ENCODE measurements around the gene TSPAN16.

The TSPAN16 gene

DNA sequence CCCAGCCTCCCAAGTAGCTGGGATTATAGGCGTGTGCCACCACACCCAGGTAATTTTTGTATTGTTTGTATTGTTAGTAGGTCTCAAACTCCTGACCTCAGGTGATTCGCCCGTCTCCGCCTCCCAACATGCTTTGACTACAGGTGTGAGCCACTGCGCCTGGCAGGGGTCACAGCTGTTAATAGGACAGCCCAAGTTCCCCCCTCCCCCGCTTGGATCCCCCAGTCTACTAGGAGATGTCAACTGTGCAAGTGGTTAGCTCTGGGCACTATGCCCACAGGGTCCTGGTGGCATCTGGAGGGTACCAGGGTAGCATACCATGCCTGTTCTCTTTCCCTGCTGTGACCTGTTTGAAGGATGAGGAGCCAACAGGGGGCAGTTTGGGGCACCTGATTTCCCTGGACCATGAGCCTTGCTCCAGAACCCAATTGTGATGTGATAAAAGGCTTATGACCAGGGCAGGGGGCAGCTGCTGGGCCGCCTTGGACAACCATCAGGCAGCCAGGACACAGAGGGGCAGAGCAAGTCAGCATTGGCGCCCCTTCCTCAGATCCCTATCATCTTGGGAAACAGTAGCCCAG lies at the start of gene TSPAN16:
TSS of gene TSPAN16 (plus strand) at position 496 of the 581 bp plus-strand sequence. CDS start 138 bp downstream, outside the sequence.
- no peak for DNase-seq

DNA sequence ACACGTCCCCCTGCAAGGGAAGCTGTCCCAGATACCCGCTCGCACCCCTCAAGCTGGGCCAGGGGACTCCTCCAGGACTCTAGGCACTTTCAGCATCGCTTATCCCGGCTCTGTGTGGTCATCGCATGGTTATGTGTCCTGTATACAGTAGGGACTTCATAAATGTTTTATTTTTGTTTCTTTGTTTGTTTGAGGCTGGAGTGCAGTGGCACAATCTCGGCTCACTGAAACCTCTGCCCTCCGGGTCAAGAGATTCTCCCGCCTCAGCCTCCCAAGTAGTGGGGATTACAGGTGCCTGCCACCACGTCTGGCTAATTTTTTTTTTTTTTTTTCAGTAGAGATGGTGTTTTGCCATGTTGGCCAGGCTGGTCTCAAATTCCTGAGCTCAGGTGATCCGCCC lies 49.0 kb upstream of the TSPAN16 start:
- no peak for DNase-seq

GRCh38 chr19:11247391-11247790 lies 48.6 kb upstream of the TSPAN16 start:
- no peak for DNase-seq

GRCh38 chr19:11247934-11248333 lies 48.0 kb upstream of the TSPAN16 start:
- DNase-seq, result no peak

DNA sequence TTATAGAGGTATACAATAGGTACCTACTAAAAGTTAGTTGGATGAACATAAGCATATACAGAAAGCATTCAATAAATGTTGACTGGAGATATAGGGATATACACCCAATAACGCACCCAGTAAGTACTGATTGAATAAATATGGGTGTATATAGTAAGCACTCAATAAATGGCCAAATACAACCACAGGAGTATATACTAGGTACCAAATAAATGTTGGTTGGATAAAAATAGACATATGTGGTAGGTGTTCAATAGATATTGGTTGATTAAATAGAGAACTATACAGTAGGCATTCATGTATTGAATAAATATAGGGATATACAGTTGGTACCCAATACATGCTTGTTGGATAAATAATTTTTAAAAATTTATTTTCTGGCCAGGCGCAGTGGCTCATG lies 47.1 kb upstream of the TSPAN16 start:
- no peak for DNase-seq

GRCh38 chr19:11251217-11251616 lies 44.7 kb upstream of the TSPAN16 start:
- DNase-seq, result no peak

- no peak for DNase-seq
These were observed 44.2 kb upstream of the TSPAN16 start for GRCh38 chr19:11251650-11252314.

DNA sequence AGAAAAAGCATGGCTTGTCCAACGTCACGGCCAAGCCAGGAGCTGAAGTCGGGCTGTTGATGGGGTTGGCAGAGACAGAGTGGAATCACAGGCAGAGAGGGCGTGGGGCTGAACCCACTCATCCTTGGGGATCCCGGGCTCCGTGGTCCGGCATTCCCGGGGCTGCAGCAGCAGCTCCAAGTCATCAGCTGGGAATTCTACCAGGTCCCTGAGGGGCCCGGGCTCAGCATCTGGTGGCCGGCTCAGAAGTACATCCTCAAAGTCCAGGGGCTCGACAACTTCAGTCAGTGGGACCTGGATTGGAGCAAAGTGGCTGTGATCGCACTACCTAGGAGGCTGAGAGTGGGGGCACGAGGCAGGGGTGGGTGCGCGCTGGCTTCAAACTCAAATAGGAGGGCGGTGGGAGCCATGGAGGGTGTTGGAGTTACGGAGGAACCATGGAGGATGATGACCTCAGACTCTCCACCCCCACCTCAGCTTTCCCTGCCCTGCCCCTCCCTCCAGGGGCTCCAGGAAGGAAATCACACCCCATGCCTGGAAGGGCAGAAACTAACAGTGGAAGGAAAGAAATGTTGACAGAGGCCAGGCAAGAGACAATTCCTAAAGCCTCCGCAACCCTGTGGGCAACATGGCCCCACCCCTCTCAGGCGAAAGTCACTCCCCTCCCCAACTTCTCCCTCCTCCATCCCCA lies 43.1 kb upstream of the TSPAN16 start:
- DNase-seq, result no peak

- no peak for DNase-seq
These were observed 41.3 kb upstream of the TSPAN16 start for GRCh38 chr19:11254666-11255065.

DNA sequence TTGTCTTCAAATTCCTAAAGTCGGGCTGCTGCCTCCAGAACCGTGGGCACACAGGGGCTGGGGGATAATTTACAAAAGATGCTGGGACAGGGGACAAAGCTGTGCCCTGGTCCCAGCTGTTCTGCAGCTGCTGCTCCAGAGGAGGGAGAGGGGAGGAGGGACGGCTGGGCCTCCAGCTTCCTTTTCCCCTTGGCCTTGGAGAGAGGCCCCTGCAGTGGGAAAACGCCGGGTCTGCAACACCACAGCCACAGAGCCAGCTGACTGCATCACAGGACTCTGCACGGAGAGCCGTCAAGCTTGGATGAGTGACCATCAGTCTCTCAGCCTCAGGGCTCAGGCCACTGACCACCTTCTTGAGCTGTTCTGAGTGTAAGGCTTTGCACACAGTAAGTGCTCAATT lies 39.8 kb upstream of the TSPAN16 start:
- DNase-seq, result no peak

- DNase-seq, result no peak
These were observed 38.0 kb upstream of the TSPAN16 start for GRCh38 chr19:11257846-11258380.

DNA sequence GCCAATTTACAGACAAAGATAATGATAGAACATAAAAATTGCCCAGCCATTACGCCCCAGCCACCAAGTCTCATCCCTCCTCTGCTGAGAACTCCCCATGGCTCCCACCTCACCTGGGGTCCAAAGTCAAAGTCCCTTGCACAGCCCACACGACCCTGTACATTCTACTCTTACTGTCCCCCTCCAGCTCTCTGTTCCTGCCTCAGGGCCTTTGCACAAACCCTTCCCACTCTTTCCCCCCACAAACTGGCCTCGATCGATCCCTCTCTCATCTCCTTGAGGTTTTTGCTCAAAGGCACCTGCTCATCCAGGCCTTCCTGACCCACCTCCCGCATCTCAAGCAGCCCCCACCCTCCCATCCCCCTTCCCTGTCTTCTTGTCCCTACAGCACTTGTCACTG lies 35.0 kb upstream of the TSPAN16 start:
- DNase-seq, result no peak

- DNase-seq, result no peak
These were observed 34.5 kb upstream of the TSPAN16 start for GRCh38 chr19:11261431-11261970.

DNA sequence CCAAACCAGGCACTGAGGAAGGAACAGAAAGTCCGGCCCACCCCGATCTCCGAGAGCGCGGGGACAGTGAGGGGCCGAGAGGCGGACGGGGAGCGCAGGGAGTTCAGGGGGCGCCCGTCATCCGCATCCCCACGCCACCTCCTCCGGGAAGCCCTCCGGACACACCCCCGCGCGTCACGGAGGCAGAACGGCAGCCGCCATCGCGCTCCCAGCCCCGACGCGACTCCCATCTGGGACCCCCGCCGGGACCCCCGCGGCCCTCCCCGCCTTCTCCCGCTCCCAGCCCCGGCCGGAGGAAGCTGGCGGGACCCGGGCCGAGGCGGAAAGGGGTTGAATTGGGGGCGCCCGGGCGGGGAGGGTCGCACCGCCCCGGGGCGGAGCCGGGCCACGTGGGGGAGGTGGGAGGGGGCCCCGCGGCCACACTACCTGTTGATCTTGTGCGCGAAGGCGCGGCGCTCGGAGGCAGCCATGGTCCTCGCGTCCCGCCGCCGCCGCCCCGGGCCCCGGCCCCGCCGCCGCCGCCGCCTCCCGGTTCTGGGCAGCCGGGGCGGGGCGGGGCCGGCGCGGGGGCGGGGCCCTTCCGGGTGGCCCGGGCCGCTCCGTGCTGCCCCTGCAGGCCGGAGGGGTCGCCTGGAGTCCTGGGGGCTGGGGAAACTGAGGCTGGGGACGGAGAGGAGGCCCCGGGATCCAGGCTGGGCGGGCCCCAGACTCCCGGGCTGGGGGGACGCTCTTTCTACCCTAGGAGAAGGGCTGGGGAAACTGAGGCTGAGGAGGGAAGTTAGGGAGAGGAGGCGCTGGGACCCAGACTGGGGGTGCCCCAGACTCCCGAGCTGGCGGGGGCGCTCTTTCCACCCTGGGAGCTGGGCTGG lies 33.8 kb upstream of the TSPAN16 start, which contains the start of gene DOCK6:
TSS of gene DOCK6 (minus strand) at position 554 of the 869 bp plus-strand sequence. CDS start at position 470, 84 bp downstream.
- no peak for DNase-seq

DNA sequence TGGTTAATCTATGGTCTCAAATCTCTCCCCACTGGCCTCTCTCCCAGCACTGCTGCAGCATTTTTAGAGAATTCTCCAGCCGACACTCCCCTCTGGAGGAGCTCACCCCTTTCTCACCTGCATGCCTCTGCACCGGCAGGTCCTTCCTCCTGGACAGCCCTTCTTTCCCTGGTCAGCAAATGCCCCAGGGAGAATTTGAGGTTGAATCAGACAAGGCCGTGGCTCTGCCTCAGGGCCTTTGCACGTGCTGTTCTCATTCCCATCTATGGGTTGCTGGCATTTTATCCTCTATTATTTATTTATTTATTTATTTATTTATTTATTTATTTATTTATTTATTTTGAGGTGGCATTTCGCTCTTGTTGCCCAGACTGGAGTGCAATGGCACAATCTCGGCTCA lies 32.2 kb upstream of the TSPAN16 start:
- DNase-seq, result no peak

DNA sequence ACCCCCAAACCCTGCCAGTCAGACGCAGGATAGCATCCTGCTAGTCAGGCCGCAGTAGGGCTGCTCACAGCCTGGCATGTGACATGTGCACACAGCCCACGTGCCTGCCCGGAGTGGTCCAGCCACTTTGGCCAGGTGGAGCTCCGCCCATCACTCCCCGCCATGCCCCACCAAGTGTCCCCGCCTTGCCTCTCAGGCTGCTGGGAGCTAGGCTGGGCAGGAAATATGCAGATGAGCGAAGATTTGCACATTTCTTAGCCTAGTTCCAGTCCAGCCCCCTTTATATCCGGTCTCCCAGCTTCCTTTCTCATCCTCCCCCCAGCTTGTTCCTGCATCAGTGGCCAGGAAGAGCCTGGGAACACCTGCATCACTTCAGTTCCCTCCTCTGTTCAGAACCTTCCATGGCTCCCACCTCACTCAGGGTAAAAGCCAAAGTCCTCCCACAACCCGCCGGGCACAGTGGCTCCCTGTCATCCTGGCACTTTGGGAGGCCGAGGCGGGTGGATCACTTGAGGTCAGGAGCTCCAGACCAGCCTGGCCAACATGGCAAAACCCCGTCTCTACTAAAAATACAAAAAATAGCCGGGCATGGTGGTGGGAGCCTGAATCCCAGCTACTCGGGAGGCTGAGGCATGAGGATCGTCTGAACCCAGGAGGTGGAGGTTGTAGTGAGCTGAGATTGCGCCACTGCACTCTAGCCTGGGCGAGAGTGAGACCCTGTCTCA lies 31.3 kb upstream of the TSPAN16 start:
- no peak for DNase-seq

- DNase-seq, result no peak
These were observed 30.7 kb upstream of the TSPAN16 start for GRCh38 chr19:11265177-11265784.

- DNase-seq, result no peak
These were observed 30.1 kb upstream of the TSPAN16 start for GRCh38 chr19:11265785-11266236.

DNA sequence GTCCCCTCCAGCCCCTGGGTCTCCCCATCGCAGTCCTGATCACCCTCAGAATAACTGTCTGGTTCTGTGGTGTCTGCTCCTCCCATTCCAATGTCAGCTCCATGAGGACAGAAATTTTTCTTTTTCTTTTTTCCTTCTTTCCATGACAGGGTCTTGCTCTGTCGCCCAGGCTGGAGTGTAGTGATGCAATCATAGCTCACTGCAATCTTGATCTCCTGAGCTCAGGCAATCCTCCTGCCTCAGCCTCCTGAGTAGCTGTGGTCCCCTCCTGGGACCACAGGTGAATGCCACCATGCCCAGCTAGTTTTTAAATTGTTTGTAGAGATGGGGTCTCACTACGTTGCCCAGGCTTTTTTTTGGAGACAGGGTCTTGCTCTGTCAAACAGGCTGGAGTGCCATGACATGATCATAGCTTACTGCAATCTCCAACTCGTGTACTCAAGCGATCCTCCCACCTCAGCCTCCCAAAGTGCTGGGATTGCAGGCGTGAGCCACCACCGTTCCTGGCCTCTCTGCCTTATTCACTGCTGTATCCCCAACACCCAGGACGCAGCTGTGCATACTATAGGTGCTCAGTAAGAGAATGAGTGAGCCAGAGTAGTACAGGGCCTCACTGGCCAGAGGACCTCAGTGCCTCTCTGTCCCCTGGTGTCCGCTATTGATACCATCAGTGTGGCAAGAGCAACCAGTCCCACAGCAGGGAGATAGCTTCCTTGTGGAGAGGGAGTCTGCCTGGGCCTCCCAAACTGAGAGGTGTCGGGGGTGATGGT lies 28.5 kb upstream of the TSPAN16 start:
- no peak for DNase-seq

DNA sequence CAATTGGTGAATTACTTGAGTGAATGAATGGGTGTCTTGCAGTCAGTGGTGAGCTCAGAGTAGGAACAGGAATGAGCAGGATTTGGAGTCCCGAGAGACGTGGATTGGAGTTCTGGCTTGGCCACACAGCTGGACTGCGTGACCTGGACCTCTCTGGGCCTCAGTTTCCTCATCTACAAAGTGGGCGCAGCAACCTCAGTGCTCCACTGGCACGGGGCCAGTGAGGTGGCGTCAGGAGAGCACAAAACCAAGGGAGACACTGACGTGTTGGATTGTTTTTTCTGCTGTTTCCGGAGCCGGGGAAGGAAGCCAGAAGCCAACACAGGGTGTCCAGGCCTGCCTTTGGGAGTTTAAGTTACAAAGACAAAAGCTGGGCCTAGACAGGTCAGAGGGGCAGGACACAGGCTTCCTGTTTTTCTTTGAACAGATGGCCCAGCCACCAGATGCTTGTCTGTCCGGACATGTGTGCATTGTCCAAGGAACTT lies 27.1 kb upstream of the TSPAN16 start:
- DNase-seq, result no peak

Measured in NCI-H2171 treated with DMSO at 0.1 percent for 48 hours (cell line).